Gastroesophageal sphincter (tissue), 3 donors: ENCODE measurements around the gene MPDZ.

Experiments used
- CTCF ChIP-seq, 4 experiments: fragments of 200-600 bp in 2 of 4; fragments of 450-650 bp in 2 of 4; sonication (generic) in 1 of 4; IDR thresholded peaks; one replicate each; pipeline ENCODE4 v1.5.1; 2017 to 2019; ENCODE audit warnings: antibody characterized with exemption in 4 of 4, mild to moderate bottlenecking in 2 of 4, moderate library complexity in 2 of 4
- EP300 ChIP-seq: sonication (generic); formaldehyde crosslinking; IDR thresholded peaks from one replicate; pipeline ENCODE4 v1.6.1; 2017; ENCODE audit warnings: antibody characterized with exemption, mild to moderate bottlenecking
- POLR2A ChIP-seq, 2 donors: fragments of 450-650 bp; IDR thresholded peaks; one replicate each; pipeline ENCODE4 v1.6.1; 2017; ENCODE audit warnings: antibody characterized with exemption in 2 of 2, mild to moderate bottlenecking in 2 of 2, moderate library complexity in 1 of 2
- POLR2AphosphoS5 ChIP-seq: sonication (generic); formaldehyde crosslinking; IDR thresholded peaks from one replicate; pipeline ENCODE4 v1.6.1; 2017; ENCODE audit warnings: antibody characterized with exemption

GRCh38 chr9:13270734-13271133, 8.8 kb downstream of the MPDZ start:
- TF ChIP-seq CTCF (IDR thresholded peaks at IDR 0.05) = no peak
- no peak for TF ChIP-seq POLR2A (IDR thresholded peaks at IDR 0.05)
- TF ChIP-seq POLR2AphosphoS5 = no peak
- no peak for TF ChIP-seq EP300
